CD4-positive, alpha-beta T cell treated with Interleukin-4 for 4 hours (primary cell): ENCODE results near the gene CNTN1.

Experiments used
- DNase-seq: peaks from one replicate; pipeline ENCODE4 v3.0.0-alpha.2; 2020

The CNTN1 gene

GRCh38 chr12:40784102-40784501 is 91.9 kb downstream of the CNTN1 start:
- no peak for DNase-seq

DNA sequence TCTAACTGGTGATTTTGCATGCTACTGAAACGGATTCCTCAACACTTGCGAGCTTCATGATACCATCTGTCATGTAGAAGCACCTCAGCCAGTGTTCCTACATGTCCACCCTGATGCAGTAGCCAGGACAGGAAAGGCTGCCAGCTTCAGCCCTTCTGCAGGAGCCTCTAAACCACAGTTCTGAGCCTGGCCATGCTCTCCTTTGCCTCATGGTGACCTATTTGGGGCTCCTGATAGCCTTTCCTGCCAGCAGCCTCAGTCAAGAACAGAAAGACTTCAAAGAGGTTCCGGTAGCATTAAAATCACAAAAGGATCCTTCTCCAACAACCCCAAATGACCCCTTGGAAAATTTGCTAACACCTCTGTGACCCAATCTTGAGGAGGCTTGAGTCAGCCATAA is 96.0 kb downstream of the CNTN1 start:
- DNase-seq: no peak

- no peak for DNase-seq
Observed at GRCh38 chr12:40792792-40793386, 100.7 kb downstream of the CNTN1 start.

- no peak for DNase-seq
Observed at GRCh38 chr12:40793471-40793870, 101.2 kb downstream of the CNTN1 start.

DNA sequence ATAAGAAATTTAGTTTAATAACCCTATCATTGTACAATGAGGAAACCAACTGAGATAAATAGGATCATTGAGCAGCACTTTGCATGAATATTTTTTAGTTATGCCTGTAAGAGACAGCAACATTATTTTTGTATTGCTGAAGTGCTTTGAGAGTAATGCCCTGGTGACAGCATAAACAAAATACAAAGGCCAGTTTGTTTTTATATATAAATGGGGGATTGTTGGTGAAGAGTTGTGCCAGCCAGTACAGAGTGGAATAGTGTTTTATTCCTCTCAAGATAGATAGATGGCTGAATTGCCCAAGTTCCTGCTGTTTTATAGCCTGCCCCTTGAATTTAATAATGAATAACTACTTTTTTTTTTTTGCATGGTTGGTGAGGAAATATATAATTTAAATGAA is 101.8 kb downstream of the CNTN1 start:
- no peak for DNase-seq

DNA sequence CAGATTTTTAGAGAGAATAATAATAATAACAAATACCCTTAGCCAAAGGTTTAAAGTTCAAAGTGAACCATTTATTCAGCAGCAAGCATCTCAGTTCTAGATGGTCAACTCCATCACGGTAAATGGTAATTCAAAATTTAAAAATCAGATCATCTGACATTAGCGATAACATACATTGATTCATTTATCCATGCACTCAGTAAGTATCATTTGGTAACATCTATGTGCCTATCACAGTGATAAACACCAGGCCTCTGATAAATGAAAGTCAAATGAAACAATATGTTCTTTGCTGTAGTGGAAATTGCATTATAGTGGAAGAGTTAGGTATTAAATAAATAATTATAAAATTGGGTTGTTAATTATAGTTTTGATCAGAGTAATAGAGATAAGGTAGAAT is 108.8 kb downstream of the CNTN1 start:
- DNase-seq: no peak

DNA sequence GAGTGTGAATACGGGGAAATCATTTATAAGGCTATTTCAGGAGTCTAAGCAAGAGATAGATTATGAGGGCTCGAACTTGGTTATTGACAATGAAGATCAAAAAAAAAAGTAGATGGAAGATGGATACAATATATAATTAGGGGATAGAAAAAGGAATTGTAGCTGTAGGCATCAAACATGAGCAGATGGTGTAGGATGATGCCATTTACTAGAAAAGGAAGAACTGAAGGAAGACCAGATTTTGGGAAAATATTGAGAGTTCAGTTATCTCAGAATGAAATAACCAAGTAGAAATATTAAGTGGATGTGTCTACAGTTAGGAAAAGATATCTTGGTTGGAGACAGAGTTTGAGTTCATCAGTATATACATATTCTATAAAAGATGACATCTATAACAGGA is 109.6 kb downstream of the CNTN1 start:
- no peak for DNase-seq

DNA sequence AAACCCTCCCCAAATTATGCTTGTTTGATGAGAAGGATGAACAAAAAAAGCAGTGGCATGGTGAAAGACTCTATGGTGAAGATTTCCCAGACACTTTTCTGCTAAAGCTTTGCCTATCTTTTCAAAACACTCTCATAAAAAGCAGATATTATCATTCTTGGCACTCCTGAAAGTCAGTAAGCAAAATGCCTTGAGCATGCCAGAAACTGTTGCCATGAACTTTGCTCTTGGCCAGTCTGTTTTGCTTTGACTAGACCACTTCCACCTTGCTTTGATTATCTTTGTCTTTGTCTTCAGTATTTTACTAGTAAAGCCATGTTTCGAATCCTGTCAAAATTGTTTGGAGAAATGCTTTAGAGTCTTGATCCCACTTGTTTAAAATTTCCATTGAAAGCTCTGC is 110.4 kb downstream of the CNTN1 start:
- DNase-seq: no peak

DNA sequence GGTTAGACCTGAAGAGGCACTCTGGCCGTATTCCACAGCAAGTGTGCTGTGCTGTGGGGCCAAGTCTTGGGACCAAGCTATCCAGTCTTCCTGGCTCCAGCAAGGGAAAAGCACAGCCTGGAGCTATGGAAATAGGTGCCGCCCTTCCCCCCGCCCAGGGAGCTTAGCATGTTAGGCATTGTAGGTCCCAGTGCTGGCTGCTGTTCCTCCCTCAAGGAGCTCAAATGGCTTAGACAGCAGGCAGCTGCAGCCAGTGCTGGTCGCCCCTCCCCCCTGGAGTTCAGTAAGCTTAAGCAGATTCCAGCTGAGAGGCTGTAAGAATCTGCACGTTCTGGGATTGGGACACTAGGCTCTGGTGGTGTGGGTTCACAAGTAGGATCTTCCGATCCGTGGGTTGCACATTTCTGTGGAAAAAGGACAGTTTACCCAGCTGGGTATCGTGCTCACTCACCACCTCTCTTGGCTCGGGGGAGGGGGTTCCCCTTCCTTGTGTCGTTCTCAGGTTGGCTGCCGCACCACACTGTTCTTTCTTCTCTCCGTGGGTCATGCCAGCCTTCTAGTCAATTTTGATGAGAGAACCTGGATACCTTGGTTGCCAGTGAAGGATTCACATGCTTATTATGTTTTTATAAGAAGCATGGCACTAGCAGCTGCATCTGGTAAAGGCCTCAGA is 127.3 kb downstream of the CNTN1 start:
- no peak for DNase-seq

GRCh38 chr12:40820794-40821484 is 128.7 kb downstream of the CNTN1 start:
- no peak for DNase-seq

- no peak for DNase-seq
Observed at GRCh38 chr12:40825156-40825555, 132.9 kb downstream of the CNTN1 start.

- no peak for DNase-seq
Observed at GRCh38 chr12:40827683-40828592, 135.7 kb downstream of the CNTN1 start.

- no peak for DNase-seq
Observed at GRCh38 chr12:40828593-40828990, 136.4 kb downstream of the CNTN1 start.

DNA sequence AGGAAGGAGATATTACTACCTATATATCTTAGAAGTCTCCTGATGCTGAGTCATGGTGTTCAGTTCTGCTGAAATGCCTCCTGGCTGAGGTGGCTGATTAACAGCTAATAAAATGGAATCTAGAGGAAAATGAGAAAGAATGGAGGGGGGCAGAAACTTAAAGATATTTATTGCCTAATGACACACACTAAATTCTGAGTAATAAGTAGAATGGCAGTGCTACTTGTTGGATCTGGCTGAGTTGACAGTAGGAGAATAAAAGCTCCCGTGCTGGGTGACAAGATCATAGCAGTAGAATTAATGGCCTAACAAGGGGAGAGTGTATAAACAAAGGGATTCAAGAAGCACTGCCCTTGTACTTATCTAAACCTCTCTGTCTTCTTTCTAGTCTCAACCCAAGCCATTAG is 137.5 kb downstream of the CNTN1 start:
- DNase-seq: no peak

GRCh38 chr12:40831916-40832315 is 139.7 kb downstream of the CNTN1 start:
- DNase-seq: no peak

- no peak for DNase-seq
Observed at GRCh38 chr12:40832668-40833067, 140.4 kb downstream of the CNTN1 start.

DNA sequence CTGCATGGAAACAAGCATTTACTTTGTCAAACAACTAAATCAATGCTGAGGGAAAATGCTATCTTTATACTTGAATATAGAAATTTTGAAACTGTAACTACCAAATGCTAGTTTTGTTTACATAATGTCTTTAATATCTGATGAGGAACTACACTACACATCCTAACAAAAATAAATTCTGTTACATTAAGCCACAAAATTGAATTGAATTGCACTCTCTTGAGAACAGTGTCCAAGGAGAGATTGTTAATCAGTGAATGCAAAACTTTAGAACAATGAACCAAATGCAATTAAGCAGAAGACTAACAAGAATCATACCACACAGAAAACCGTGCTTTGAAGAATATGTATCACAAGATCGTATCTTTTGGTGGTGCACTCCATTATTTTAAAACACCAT is 141.6 kb downstream of the CNTN1 start:
- DNase-seq: no peak

DNA sequence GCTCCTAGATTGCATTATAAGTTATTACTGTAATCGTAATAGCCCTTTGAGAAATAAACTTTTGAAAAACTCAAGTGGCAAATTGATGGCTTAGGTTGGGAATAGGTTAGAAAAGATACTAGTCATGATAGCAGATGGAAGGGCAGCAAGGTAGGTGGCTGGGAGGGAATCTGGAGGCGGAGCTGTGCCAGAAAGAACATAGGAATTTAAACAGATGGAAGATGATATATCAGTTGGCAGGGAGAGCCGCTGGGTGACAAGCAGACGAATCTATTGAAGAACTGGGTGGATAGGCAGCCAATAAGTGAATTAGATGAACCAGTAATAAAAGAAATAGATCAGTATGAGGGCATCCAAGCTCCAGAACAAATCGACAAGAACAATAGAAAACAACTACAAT is 142.1 kb downstream of the CNTN1 start:
- DNase-seq: no peak

GRCh38 chr12:40837891-40838429 is 145.7 kb downstream of the CNTN1 start:
- no peak for DNase-seq

GRCh38 chr12:40843495-40843894 is 151.3 kb downstream of the CNTN1 start:
- DNase-seq: no peak

DNA sequence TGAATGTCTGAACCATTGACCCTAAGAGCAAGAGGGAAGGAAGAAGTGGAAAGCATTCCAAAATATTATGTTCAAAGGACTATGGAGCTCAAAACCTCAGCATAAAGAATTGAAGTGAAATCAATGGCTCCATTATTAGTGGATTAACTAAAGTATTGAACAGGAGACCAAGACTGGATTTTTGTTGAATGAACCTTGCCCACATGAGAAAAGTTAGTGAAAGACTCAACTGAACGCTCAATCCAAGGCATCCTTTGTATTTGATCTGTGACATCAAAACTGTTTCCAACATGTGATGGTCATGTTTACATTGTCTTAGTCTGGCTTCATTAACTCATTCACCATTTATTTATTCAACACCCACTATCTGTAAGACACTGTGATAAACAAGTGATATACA is 161.0 kb downstream of the CNTN1 start:
- no peak for DNase-seq

DNA sequence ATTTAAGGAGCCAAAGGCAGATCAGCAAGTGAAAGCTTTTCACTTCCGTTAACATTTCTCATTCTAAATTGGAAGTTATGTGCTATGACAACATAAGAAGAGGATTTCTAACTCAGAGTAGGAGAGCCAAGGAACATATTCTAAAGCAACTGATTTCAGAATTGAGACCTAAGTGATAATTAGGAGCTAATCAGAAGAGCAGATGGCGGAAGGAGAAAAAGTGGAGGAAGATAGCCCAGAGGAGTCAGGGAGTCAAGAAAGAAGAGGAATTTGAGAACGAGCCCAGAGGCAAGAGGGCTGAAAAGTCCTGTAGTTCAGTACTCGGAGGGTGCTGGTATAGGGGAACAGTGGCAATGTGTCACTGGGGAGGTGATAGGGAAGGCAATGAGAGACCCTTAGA is 162.4 kb downstream of the CNTN1 start:
- DNase-seq: no peak

GRCh38 chr12:40864891-40865290 is 172.7 kb downstream of the CNTN1 start:
- no peak for DNase-seq
